Epithelial cell of proximal tubule (primary cell): Measurements from ENCODE around the gene IMMP2L. TPM values are rescaled to one million over a fixed set of nuclear protein-coding genes. Genes with fewer than 3 reads are reported as not detected.

ENCODE experiments used
- DNase-seq: peaks from one replicate; pipeline ENCODE4 v3.0.0-alpha.2; 2011; ENCODE audit warnings: low read depth
- H3K4me3 ChIP-seq: 2 replicates; pipeline ENCODE4 v1.5.1; 2011; ENCODE audit warnings: low read depth, mild to moderate bottlenecking, low read length
- total RNA-seq: library from RNA; depleted of rRNA; stranded (reverse); fragments of >200 nt; gene quantifications from 2 replicates; pipeline ENCODE4 v1.2.3, GENCODE V29; 2015
- TF ChIP-seq, protein P1 (sequence below): conservative IDR thresholded peaks from 2 replicates; pipeline ENCODE4 v1.5.1; 2012; ENCODE audit warnings: low read depth, mild to moderate bottlenecking, low read length

Gene IMMP2L
- total RNA-seq, 1 donor from 2014 or later, result 8.4 TPM

DNA sequence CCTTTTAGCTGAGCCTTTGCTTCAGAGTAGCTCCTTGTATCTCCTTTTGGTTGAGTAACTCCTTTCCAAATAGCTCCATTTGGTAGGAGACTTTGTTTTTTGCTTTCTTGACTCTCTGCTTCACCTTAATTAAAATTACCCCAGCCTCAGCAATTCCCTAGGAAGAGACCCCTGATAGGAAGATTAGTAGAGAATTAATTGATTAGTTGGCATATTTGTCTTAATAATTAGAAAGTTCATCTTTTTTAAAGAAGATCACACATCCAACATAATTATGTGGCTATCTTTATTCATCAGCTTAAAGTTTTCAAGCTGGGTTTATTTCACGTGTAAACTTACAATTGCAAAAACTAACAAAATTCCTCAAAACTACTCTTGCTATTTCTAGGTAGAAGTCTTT is 352.2 kb downstream of the IMMP2L start:
- TF ChIP-seq, protein P1, sequence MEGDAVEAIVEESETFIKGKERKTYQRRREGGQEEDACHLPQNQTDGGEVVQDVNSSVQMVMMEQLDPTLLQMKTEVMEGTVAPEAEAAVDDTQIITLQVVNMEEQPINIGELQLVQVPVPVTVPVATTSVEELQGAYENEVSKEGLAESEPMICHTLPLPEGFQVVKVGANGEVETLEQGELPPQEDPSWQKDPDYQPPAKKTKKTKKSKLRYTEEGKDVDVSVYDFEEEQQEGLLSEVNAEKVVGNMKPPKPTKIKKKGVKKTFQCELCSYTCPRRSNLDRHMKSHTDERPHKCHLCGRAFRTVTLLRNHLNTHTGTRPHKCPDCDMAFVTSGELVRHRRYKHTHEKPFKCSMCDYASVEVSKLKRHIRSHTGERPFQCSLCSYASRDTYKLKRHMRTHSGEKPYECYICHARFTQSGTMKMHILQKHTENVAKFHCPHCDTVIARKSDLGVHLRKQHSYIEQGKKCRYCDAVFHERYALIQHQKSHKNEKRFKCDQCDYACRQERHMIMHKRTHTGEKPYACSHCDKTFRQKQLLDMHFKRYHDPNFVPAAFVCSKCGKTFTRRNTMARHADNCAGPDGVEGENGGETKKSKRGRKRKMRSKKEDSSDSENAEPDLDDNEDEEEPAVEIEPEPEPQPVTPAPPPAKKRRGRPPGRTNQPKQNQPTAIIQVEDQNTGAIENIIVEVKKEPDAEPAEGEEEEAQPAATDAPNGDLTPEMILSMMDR, result no peak
- no peak for DNase-seq

DNA sequence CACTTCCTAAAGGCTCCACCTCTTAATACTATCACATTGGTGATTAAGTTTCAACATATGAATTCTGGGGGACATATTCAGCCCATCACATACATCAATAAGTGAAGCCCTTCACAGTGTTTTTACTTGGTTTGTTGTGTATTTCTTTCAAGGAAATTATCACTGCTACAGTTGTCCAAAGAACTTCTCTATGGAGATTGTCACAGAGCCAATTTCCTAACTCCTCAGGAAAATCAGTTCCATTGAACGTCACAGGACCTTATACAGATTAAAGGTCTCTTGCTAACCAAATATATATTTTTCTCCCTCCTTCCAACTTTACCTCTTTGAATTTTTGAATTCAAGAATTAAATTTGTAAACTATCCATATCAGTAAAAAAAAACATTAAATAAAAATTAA is 357.0 kb downstream of the IMMP2L start:
- no peak overlapping the region for H3K4me3 ChIP-seq
- TF ChIP-seq, protein P1, result no peak
- no peak for DNase-seq

More for the DNA sequence above, 352.2 kb downstream of the IMMP2L start:
- no peak overlapping the region for H3K4me3 ChIP-seq

DNA sequence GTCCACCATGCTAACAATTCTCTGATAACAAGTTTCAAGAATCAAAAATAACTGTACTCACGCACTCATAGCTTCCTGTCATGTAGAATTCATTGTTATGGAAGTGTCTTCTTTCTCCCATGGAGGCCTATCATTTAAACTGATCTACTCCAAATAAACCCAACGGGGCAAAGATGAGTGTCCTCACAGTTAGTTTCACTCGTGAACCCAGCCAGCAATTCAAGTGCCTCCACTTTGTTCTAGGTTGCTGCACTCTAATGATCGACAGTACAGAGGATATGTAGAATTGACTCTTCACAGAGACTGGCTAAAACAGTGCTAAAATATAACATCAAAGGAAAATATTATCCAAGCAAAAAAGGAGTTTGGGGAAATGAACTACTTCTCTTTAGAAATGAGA is 360.0 kb downstream of the IMMP2L start:
- no peak overlapping the region for H3K4me3 ChIP-seq
- TF ChIP-seq, protein P1, result no peak
- DNase-seq, result no peak

DNA sequence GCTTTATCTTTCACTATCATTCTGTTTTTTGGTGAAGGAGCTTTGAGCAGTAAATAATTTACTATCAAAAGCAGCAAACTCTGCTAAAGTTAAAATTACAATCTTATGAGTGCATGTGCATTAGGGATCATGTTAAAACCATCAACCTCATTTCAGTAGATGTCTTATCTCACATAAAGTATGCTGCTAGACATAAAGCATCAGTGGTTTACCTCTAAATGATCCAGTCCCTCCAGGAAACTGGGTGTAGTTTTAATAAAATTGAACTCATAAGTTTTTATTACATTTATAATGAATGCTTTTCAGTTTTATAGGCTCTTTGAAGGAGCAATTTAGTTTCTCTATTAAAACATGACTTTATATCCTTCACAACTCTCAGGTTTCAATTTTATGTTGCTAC is 362.6 kb downstream of the IMMP2L start:
- DNase-seq, result no peak
- TF ChIP-seq, protein P1, result no peak
- H3K4me3 ChIP-seq, result no peak overlapping the region

DNA sequence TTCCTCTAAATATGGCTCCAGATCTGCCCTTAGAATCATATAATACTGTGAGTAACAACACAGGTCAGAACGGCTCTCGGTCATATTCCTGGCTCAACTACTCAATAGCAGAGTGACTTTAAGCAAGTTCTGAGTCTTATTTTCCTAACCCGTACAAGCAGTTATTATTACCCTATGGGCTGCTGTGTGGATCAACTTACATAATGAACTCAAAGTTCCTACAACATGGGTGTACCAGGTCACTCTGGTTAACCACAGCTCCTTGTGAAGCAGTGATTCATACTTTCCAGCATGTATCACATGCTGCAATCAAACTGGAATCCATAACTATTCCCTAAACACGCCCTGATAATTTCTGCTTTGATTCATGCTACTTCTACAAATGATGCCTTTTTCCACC is 364.0 kb downstream of the IMMP2L start:
- no peak overlapping the region for H3K4me3 ChIP-seq
- peak; percentile 89 for DNase-seq
- TF ChIP-seq, protein P1, result no peak

DNA sequence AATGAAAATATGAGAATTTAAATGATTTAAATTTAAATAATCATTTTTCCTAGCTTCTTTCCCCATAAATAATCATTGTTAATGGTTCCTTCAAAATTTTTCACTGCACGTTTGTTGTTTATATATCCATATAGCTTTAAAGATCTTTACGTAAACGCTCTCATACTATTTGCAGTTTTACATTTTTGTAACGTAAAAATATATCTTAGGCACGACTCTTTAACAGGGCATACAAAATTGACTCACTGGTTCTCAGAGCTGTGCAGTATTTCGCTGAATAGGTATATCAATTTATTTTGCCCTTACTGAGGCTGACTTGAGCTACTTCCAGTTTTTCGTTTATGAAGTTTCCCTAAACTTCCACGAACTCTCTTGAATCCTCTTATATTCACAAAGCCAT is 365.6 kb downstream of the IMMP2L start:
- DNase-seq, result no peak
- no peak overlapping the region for H3K4me3 ChIP-seq
- TF ChIP-seq, protein P1, result no peak

DNA sequence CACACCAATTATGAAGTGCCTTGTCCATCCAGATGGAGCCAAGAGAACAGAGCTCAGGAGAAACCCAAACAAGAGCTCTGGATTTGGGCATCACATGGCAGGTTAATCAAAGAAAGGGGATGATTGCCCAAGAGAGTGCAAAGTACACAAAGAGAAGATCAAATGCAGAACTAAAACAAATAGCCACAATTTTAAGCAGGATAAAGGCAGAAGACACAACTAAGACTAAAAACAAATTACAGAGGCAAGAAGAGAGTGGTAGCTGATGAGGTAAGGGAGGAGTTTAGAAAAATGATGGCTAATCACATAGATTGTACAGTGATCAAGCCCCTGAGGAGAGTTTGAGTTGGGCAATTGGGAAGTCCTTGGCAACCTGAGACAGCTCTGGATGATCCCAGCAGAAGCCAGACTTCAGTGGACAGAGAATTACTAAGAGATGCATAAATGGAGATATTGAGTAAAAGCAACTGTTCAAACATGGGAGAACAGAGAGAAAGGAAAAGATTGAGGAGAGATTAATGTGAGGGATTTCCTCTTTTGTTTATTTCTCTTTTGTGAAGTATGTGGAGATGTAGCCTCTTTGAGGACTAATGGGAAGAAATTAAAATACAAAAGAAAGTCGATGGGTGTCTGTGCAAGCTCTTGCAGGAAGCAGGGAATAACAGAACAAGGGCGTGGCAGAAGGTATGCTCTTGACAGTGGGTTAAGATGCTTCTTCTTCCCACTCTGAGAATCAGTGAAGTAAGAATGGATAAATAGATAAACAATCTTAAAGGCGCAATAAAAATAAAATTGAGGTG is 369.5 kb downstream of the IMMP2L start:
- TF ChIP-seq, protein P1, result no peak
- DNase-seq, result no peak
- no peak overlapping the region for H3K4me3 ChIP-seq
